Neural progenitor cell (in vitro differentiated cells): Measurements from ENCODE around the gene NHLRC1.

Source experiments
- CTCF ChIP-seq: fragments of 200-600 bp; sonication (generic); IDR thresholded peaks from 2 replicates; pipeline ENCODE4 v1.5.1; 2017; ENCODE audit warnings: antibody characterized with exemption, mild to moderate bottlenecking
- EZH2 ChIP-seq: fragments of 200-600 bp; sonication (generic); IDR thresholded peaks from 2 replicates; pipeline ENCODE4 v1.6.1; 2017; ENCODE audit warnings: antibody characterized with exemption, mild to moderate bottlenecking, moderate library complexity
- EZH2phosphoT487 ChIP-seq: fragments of 200-600 bp; sonication (generic); IDR thresholded peaks from 2 replicates; pipeline ENCODE4 v1.6.1; 2017; ENCODE audit warnings: antibody characterized with exemption

GRCh38 chr6:18119236-18119635, 3.2 kb downstream of the NHLRC1 start:
- TF ChIP-seq CTCF, result no peak
- no peak for TF ChIP-seq EZH2
- TF ChIP-seq EZH2phosphoT487, result no peak
